SK-N-DZ (cell line): ENCODE results near the gene OBP2A.
"Not testable (repeated sequence)": the region's sequence is repeated elsewhere in the genome, so short reads cannot be mapped to it uniquely, and the experiment has no call there.

Experiments used
- DNase-seq: peaks from one replicate; pipeline ENCODE4 v3.0.0-alpha.2; 2015; ENCODE audit warnings: low spot score

The OBP2A gene

GRCh38 chr9:135509458-135509857 is 36.5 kb upstream of the OBP2A start:
- DNase-seq = no peak

GRCh38 chr9:135512241-135512603 is 33.7 kb upstream of the OBP2A start:
- DNase-seq = no peak

- no peak for DNase-seq
These were observed 33.0 kb upstream of the OBP2A start for GRCh38 chr9:135512904-135513303.

GRCh38 chr9:135513351-135513846 is 32.5 kb upstream of the OBP2A start:
- no peak for DNase-seq

- not testable (repeated sequence) for DNase-seq
These were observed 32.0 kb upstream of the OBP2A start for GRCh38 chr9:135513906-135514305.

- no peak for DNase-seq
These were observed 31.4 kb upstream of the OBP2A start for GRCh38 chr9:135514342-135515082.

- DNase-seq = no peak
These were observed 30.6 kb upstream of the OBP2A start for GRCh38 chr9:135515083-135515951.

GRCh38 chr9:135516132-135516860 is 29.6 kb upstream of the OBP2A start:
- DNase-seq = no peak

GRCh38 chr9:135517407-135517822 is 28.5 kb upstream of the OBP2A start:
- no peak for DNase-seq

GRCh38 chr9:135519179-135519971 is 26.6 kb upstream of the OBP2A start:
- DNase-seq = no peak

- DNase-seq = no peak
These were observed 24.9 kb upstream of the OBP2A start, which contains the start of gene LCN1 for GRCh38 chr9:135520916-135521607. Gene LCN1, plus strand, starts transcription at chr9:135521440. Its CDS starts 58 bp downstream, at chr9:135521498.

- DNase-seq = no peak
These were observed 24.3 kb upstream of the OBP2A start for GRCh38 chr9:135521608-135522095.

- no peak for DNase-seq
These were observed 23.6 kb upstream of the OBP2A start for GRCh38 chr9:135522137-135522877.

GRCh38 chr9:135522931-135523330 is 23.0 kb upstream of the OBP2A start:
- DNase-seq = no peak

GRCh38 chr9:135523521-135524129 is 22.3 kb upstream of the OBP2A start:
- DNase-seq = no peak

- no peak for DNase-seq
These were observed 21.6 kb upstream of the OBP2A start for GRCh38 chr9:135524130-135524861.

GRCh38 chr9:135525241-135526088 is 20.5 kb upstream of the OBP2A start:
- no peak for DNase-seq
